Keratinocyte (primary cell): ENCODE measurements around the gene ACAP2. TPM values are rescaled to one million over a fixed set of nuclear protein-coding genes. Genes with fewer than 3 reads are reported as not detected.

Source experiments
- DNase-seq: peaks from one replicate; pipeline ENCODE4 v3.0.0-alpha.2; 2011; ENCODE audit warnings: low read depth, missing footprints, low spot score
- FAIRE-seq: peaks from 2 replicates; lab custom pipeline; 2011; peaks lifted over from hg19 to GRCh38; lab: Jason Lieb, UNC
- H2AFZ ChIP-seq: 2 replicates; pipeline ENCODE4 v1.6.0; 2012; ENCODE audit warnings: low read length, control low read depth, inconsistent platforms; ENCODE audit not compliant: control insufficient read depth
- H3K27ac ChIP-seq: 2 replicates; pipeline ENCODE4 v1.5.1; 2011; ENCODE audit warnings: low read length; ENCODE audit not compliant: control insufficient read depth, insufficient read depth
- H3K27me3 ChIP-seq: 3 replicates; pipeline ENCODE4 v1.6.0; 2011; ENCODE audit warnings: low read length; ENCODE audit not compliant: control insufficient read depth, insufficient read depth; ENCODE audit errors: extremely low read depth
- H3K36me3 ChIP-seq, 2 experiments: 2 replicates in 1 of 2; 3 replicates in 1 of 2; pipeline ENCODE4 v1.5.1; 2011; ENCODE audit warnings: low read length in 2 of 2, mild to moderate bottlenecking in 1 of 2; ENCODE audit not compliant: control insufficient read depth in 2 of 2, insufficient read depth in 2 of 2; ENCODE audit errors: extremely low read depth in 1 of 2
- H3K4me1 ChIP-seq: 3 replicates; pipeline ENCODE4 v1.5.1; 2011; ENCODE audit warnings: low read length; ENCODE audit not compliant: control insufficient read depth, insufficient read depth; ENCODE audit errors: extremely low read depth
- H3K4me2 ChIP-seq: 3 replicates; pipeline ENCODE4 v1.6.0; 2011; ENCODE audit warnings: low read depth, low read length; ENCODE audit not compliant: control insufficient read depth, insufficient read depth; ENCODE audit errors: extremely low read depth
- H3K4me3 ChIP-seq, 3 experiments: fragments of 200-600 bp in 1 of 3; sonication (generic) in 1 of 3; 2 replicates in 2 of 3; 3 replicates in 1 of 3; pipeline ENCODE4 v1.5.1; 2011 to 2016; ENCODE audit warnings: low read length in 3 of 3, mild to moderate bottlenecking in 3 of 3, control low read depth in 2 of 3, inconsistent platforms in 1 of 3, low read depth in 1 of 3, mixed read lengths in 1 of 3, mixed run types in 1 of 3, moderate library complexity in 1 of 3; ENCODE audit not compliant: control insufficient read depth in 2 of 3, insufficient read depth in 2 of 3; ENCODE audit errors: extremely low read depth in 1 of 3
- H3K79me2 ChIP-seq: 2 replicates; pipeline ENCODE4 v1.6.0; 2012; ENCODE audit warnings: low read length; ENCODE audit not compliant: control insufficient read depth, insufficient read depth
- H3K9ac ChIP-seq: 3 replicates; pipeline ENCODE4 v1.6.0; 2011; ENCODE audit warnings: low read length; ENCODE audit not compliant: control insufficient read depth, insufficient read depth; ENCODE audit errors: extremely low read depth
- H3K9me1 ChIP-seq: 3 replicates; pipeline ENCODE4 v1.6.0; 2011; ENCODE audit warnings: low read length; ENCODE audit not compliant: control insufficient read depth, insufficient read depth; ENCODE audit errors: extremely low read depth
- H3K9me3 ChIP-seq: 2 replicates; pipeline ENCODE4 v1.5.1; 2012; ENCODE audit warnings: low read depth, low read length; ENCODE audit not compliant: control insufficient read depth
- H4K20me1 ChIP-seq: 3 replicates; pipeline ENCODE4 v1.6.0; 2011; ENCODE audit warnings: low read length; ENCODE audit not compliant: control insufficient read depth, insufficient read depth; ENCODE audit errors: extremely low read depth
- CTCF ChIP-seq, 3 experiments: IDR thresholded peaks in 1 of 3; conservative IDR thresholded peaks in 1 of 3; optimal IDR thresholded peaks in 1 of 3; 2 replicates in 2 of 3; 3 replicates in 1 of 3; pipeline versions ENCODE3 to v1.5.1; 2011; ENCODE audit warnings: low read length in 3 of 3, mild to moderate bottlenecking in 3 of 3, moderate library complexity in 2 of 3, control low read depth in 1 of 3, inconsistent platforms in 1 of 3; ENCODE audit not compliant: insufficient read depth in 2 of 3; ENCODE audit errors: extremely low read depth in 1 of 3
- EZH2 ChIP-seq: IDR thresholded peaks from one replicate; pipeline ENCODE4 v1.6.1; 2012; ENCODE audit warnings: inconsistent platforms, mild to moderate bottlenecking, low read length, moderate library complexity
- dilution Hi-C: fragments of 300-500 bp; cut with MboI; formaldehyde crosslinking; loops from one replicate; pipeline ENCODE4 v1.7.0; 2020; ENCODE audit warnings: low sequenced_read_pairs; ENCODE audit not compliant: extremely low pct_ligation_motif_present
- polyA plus RNA-seq, 5 experiments: library from polyadenylated mRNA; depleted of rRNA in 3 of 5; stranded (reverse) in 3 of 5; stranded (forward) in 1 of 5; unstranded in 1 of 5; fragments of >200 nt; gene quantifications; 1 replicate in 1 of 5; 2 replicates in 3 of 5; 3 replicates in 1 of 5; pipeline versions ENCODE4 v1.2.1 to v1.2.3, GENCODE V29; 2011 to 2012; ENCODE audit warnings: missing spikeins in 2 of 5, low read depth in 1 of 5, low replicate concordance in 1 of 5

The ACAP2 gene
- polyA plus RNA-seq, 1 donor (not counting 4 experiments of a cell fraction or from before 2014, with no cell fraction given), result 23.5 TPM

GRCh38 chr3:195421400-195421799, 21.4 kb downstream of the ACAP2 start:
- no peak overlapping the region for H3K27ac ChIP-seq
- H3K4me2 ChIP-seq, result no peak overlapping the region
- H3K9me3 ChIP-seq, result no peaks in the 10 kb centered on the region
- no peak overlapping the region for H3K4me3 ChIP-seq
- H4K20me1 ChIP-seq, result peaks cover 2% of the 10 kb centered on the region
- no peaks in the 10 kb centered on the region for H3K27me3 ChIP-seq
- H3K9me1 ChIP-seq, result peaks cover under 1% of the 10 kb centered on the region
- no peak overlapping the region for H2AFZ ChIP-seq
- H3K79me2 ChIP-seq, result peaks cover 61% of the 10 kb centered on the region
- dilution Hi-C loops, result no loop called here
- TF ChIP-seq EZH2, result no peak
- no peak for TF ChIP-seq CTCF (optimal IDR thresholded peaks at IDR 0.05 in 1 of 3, IDR thresholded peaks at IDR 0.05 in 1 of 3, conservative IDR thresholded peaks at IDR 0.05 in 1 of 3; ENCODE audit: extremely low read depth in 1 of 3, insufficient read depth in 2 of 3, low read length in 3 of 3)
- H3K36me3 ChIP-seq, result no peaks in the 10 kb centered on the region
- DNase-seq (no peak), FAIRE-seq (no peak)
- no peak overlapping the region for H3K9ac ChIP-seq
- peaks cover 7% of the 10 kb centered on the region for H3K4me1 ChIP-seq

- no peak for TF ChIP-seq EZH2
- TF ChIP-seq CTCF (optimal IDR thresholded peaks at IDR 0.05 in 1 of 3, IDR thresholded peaks at IDR 0.05 in 1 of 3, conservative IDR thresholded peaks at IDR 0.05 in 1 of 3; ENCODE audit: extremely low read depth in 1 of 3, insufficient read depth in 2 of 3, low read length in 3 of 3), result no peak
- no peak overlapping the region for H3K4me2 ChIP-seq
- H3K36me3 ChIP-seq, result no peaks in the 10 kb centered on the region
- FAIRE-seq, result no peak
- H2AFZ ChIP-seq, result no peak overlapping the region
- peaks cover 54% of the 10 kb centered on the region for H3K79me2 ChIP-seq
- H3K9me3 ChIP-seq, result no peaks in the 10 kb centered on the region
- no peak overlapping the region for H3K27ac ChIP-seq
- H3K9me1 ChIP-seq, result peaks cover 3% of the 10 kb centered on the region
- dilution Hi-C loops, result no loop called here
- H3K9ac ChIP-seq, result no peak overlapping the region
- DNase-seq, result no peak
- peaks cover 4% of the 10 kb centered on the region for H4K20me1 ChIP-seq
- no peaks in the 10 kb centered on the region for H3K27me3 ChIP-seq
- H3K4me3 ChIP-seq, result no peak overlapping the region
- peaks cover 4% of the 10 kb centered on the region for H3K4me1 ChIP-seq
These were observed 26.0 kb downstream of the ACAP2 start for GRCh38 chr3:195416795-195417194.
